WTC11 (cell line): ENCODE results near the gene SCP2D1. TPM values are rescaled to one million over a fixed set of nuclear protein-coding genes. Genes with fewer than 3 reads are reported as not detected.
"Not testable (repeated sequence)": the region's sequence is repeated elsewhere in the genome, so short reads cannot be mapped to it uniquely, and the experiment has no call there.

ENCODE experiments used
- ATAC-seq: fragments of 200-7000 bp; cut with Tn5 transposase; 2 replicates; pipeline ENCODE4 v1.10.0; 2021; ENCODE audit warnings: mild to moderate bottlenecking, moderate library complexity
- CTCF ChIA-PET: fragments of 300-600 bp; sonication (Branson Sonifier 250); formaldehyde crosslinking; loops from one replicate; lab custom pipeline; 2021; ENCODE audit warnings: antibody characterized with exemption; lab: Charles Lee
- POLR2A ChIA-PET: fragments of 350-600 bp; sonication (Branson Sonifier 250); formaldehyde crosslinking; loops from one replicate; lab custom pipeline; 2021; ENCODE audit warnings: antibody characterized with exemption; lab: Charles Lee
- DNase-seq: peaks from one replicate; pipeline ENCODE4 v3.0.0; 2021; ENCODE audit warnings: low spot score
- H3K27ac Mint-ChIP-seq: 2 replicates; pipeline ENCODE4 v1.8.0; 2021; ENCODE audit warnings: mixed read lengths
- H3K27me3 Mint-ChIP-seq: 2 replicates; pipeline ENCODE4 v1.8.0; 2021; ENCODE audit warnings: low read depth, mild to moderate bottlenecking, moderate library complexity, mixed read lengths
- H3K36me3 Mint-ChIP-seq: 2 replicates; pipeline ENCODE4 v1.8.0; 2021; ENCODE audit warnings: mixed read lengths
- H3K4me1 Mint-ChIP-seq: 2 replicates; pipeline ENCODE4 v1.8.0; 2022; ENCODE audit warnings: mixed read lengths
- H3K4me3 Mint-ChIP-seq: 2 replicates; pipeline ENCODE4 v1.8.0; 2021; ENCODE audit warnings: mild to moderate bottlenecking, moderate library complexity, mixed read lengths
- H3K9me3 Mint-ChIP-seq: 2 replicates; pipeline ENCODE4 v1.8.0; 2021; ENCODE audit warnings: mixed read lengths
- AFF4 ChIP-seq: sonication (generic); formaldehyde crosslinking; IDR thresholded peaks from 2 replicates; pipeline ENCODE4 v1.8.1; 2023; ENCODE audit warnings: mild to moderate bottlenecking, missing genetic modification reagents, borderline replicate concordance
- ATF1 ChIP-seq: sonication (generic); formaldehyde crosslinking; IDR thresholded peaks from 2 replicates; pipeline ENCODE4 v1.8.1; 2023; ENCODE audit warnings: mild to moderate bottlenecking, moderate library complexity, missing genetic modification reagents
- ATF2 ChIP-seq: sonication (generic); formaldehyde crosslinking; IDR thresholded peaks from 2 replicates; pipeline ENCODE4 v1.8.1; 2022; ENCODE audit warnings: low read depth, missing genetic modification reagents, borderline replicate concordance
- ATF6 ChIP-seq: sonication (generic); formaldehyde crosslinking; IDR thresholded peaks from 2 replicates; pipeline ENCODE4 v1.8.1; 2023; ENCODE audit warnings: mild to moderate bottlenecking, missing genetic modification reagents
- E2F1 ChIP-seq: sonication (generic); formaldehyde crosslinking; IDR thresholded peaks from 2 replicates; pipeline ENCODE4 v1.8.0; 2022; ENCODE audit warnings: mild to moderate bottlenecking, missing genetic modification reagents
- FOXJ3 ChIP-seq: sonication (generic); formaldehyde crosslinking; IDR thresholded peaks from 2 replicates; pipeline ENCODE4 v1.9.0; 2021; ENCODE audit warnings: missing genetic modification reagents, mild to moderate bottlenecking, borderline replicate concordance
- FOXK1 ChIP-seq: sonication (generic); formaldehyde crosslinking; IDR thresholded peaks from 2 replicates; pipeline ENCODE4 v1.8.0; 2022; ENCODE audit warnings: mild to moderate bottlenecking, moderate library complexity, missing genetic modification reagents
- GABPB1 ChIP-seq: sonication (generic); formaldehyde crosslinking; IDR thresholded peaks from 2 replicates; pipeline ENCODE4 v1.8.1; 2023; ENCODE audit warnings: mild to moderate bottlenecking, missing genetic modification reagents
- PREB ChIP-seq: sonication (generic); formaldehyde crosslinking; IDR thresholded peaks from 2 replicates; pipeline ENCODE4 v1.8.1; 2022; ENCODE audit warnings: mild to moderate bottlenecking, missing genetic modification reagents, moderate library complexity, borderline replicate concordance
- STAT6 ChIP-seq: sonication (generic); formaldehyde crosslinking; conservative IDR thresholded peaks from 2 replicates; pipeline ENCODE4 v1.8.1; 2023; ENCODE audit warnings: mild to moderate bottlenecking, low read depth, missing genetic modification reagents, moderate library complexity
- TEAD1 ChIP-seq: sonication (generic); formaldehyde crosslinking; IDR thresholded peaks from 2 replicates; pipeline ENCODE4 v1.8.0; 2022; ENCODE audit warnings: mild to moderate bottlenecking, missing genetic modification reagents
- TP53 ChIP-seq: sonication (generic); formaldehyde crosslinking; IDR thresholded peaks from 2 replicates; pipeline ENCODE4 v1.8.1; 2023; ENCODE audit warnings: mild to moderate bottlenecking, missing genetic modification reagents
- ZNF396 ChIP-seq: fragments of 250-450 bp; sonication (Bioruptor Pico); IDR thresholded peaks from 2 replicates; pipeline ENCODE4 v1.8.0; 2021; ENCODE audit warnings: mild to moderate bottlenecking, moderate library complexity, borderline replicate concordance
- ZNF512 ChIP-seq: sonication (generic); formaldehyde crosslinking; IDR thresholded peaks from 2 replicates; pipeline ENCODE4 v1.8.1; 2022; ENCODE audit warnings: missing genetic modification reagents, borderline replicate concordance
- total RNA-seq: library from RNA; stranded (reverse); gene quantifications from 3 replicates; pipeline ENCODE4 v1.2.3, GENCODE V29; 2021

The SCP2D1 gene
- total RNA-seq, 1 experiment from 2014 or later: not detected

GRCh38 chr20:18783385-18783959 is 30.1 kb upstream of the SCP2D1 start:
- CTCF ChIA-PET: no interaction called here
- no peaks in the 10 kb centered on the region for H3K4me1 Mint-ChIP-seq
- DNase-seq (no peak), ATAC-seq (no peak)
- POLR2A ChIA-PET: no interaction called here
- no peak for TF ChIP-seq ZNF396 (CRISPR knock-in tag)
- TF ChIP-seq ATF1: no peak
- TF ChIP-seq ATF2 (CRISPR knock-in tag): no peak
- no peak for TF ChIP-seq E2F1 (CRISPR knock-in tag)
- TF ChIP-seq ATF6: no peak
- TF ChIP-seq STAT6: no peak
- H3K9me3 Mint-ChIP-seq: peaks cover 29% of the 10 kb centered on the region
- H3K36me3 Mint-ChIP-seq: peaks cover 7% of the 10 kb centered on the region
- no peak overlapping the region for H3K4me3 Mint-ChIP-seq
- H3K27ac Mint-ChIP-seq: no peak overlapping the region
- peaks cover 11% of the 10 kb centered on the region for H3K27me3 Mint-ChIP-seq

- DNase-seq, H3K36me3 Mint-ChIP-seq, CTCF ChIA-PET, H3K27ac Mint-ChIP-seq, POLR2A ChIA-PET, H3K4me1 Mint-ChIP-seq, H3K4me3 Mint-ChIP-seq, ATAC-seq: not testable (repeated sequence)
- Mint-ChIP-seq H3K9me3 (peaks cover 37% of the 10 kb centered on the region), H3K27me3 (peaks cover 38% of the 10 kb centered on the region)
These were observed 26.5 kb upstream of the SCP2D1 start for GRCh38 chr20:18787046-18787445.

- H3K9me3 Mint-ChIP-seq: peaks cover 42% of the 10 kb centered on the region
- peaks cover 43% of the 10 kb centered on the region for H3K27me3 Mint-ChIP-seq
- ATAC-seq: no peak
- TF ChIP-seq FOXJ3 (CRISPR knock-in tag) (no peak), PREB (no peak), TP53 (CRISPR knock-in tag) (no peak), GABPB1 (no peak), ATF1 (no peak), ZNF512 (CRISPR knock-in tag) (no peak), FOXK1 (CRISPR knock-in tag) (no peak), TEAD1 (CRISPR knock-in tag) (no peak), AFF4 (CRISPR knock-in tag) (no peak)
These were observed 25.6 kb upstream of the SCP2D1 start for GRCh38 chr20:18788021-18788420.

More at GRCh38 chr20:18788021-18788420, 25.6 kb upstream of the SCP2D1 start:
- ChIA-PET POLR2A (no interaction called here), CTCF (no interaction called here)
- Mint-ChIP-seq H3K4me1 (no peaks in the 10 kb centered on the region), H3K4me3 (no peak overlapping the region), H3K27ac (no peak overlapping the region), H3K36me3 (peaks cover 9% of the 10 kb centered on the region)
- no peak for DNase-seq
